Stimulated activated naive CD8-positive, alpha-beta T cell treated with anti-CD3 and anti-CD28 coated beads, Interleukin-15, Interleukin-2, amounts not matched to agents 100 ng/mL and 50 ng/mL, for 24 hours (primary cell): ENCODE results near the gene LSM5.
"Not testable (repeated sequence)": the region's sequence is repeated elsewhere in the genome, so short reads cannot be mapped to it uniquely, and the experiment has no call there.

Experiments
- H3K27ac Mint-ChIP-seq: one replicate; pipeline ENCODE4 v1.8.0; 2021; ENCODE audit warnings: mild to moderate bottlenecking, mixed read lengths
- H3K27me3 Mint-ChIP-seq: one replicate; pipeline ENCODE4 v1.8.0; 2021; ENCODE audit warnings: mixed read lengths
- H3K36me3 Mint-ChIP-seq: one replicate; pipeline ENCODE4 v1.8.0; 2021; ENCODE audit warnings: low read depth, mixed read lengths
- H3K4me1 Mint-ChIP-seq: one replicate; pipeline ENCODE4 v1.8.0; 2021; ENCODE audit warnings: low read depth, mixed read lengths
- H3K4me3 Mint-ChIP-seq: one replicate; pipeline ENCODE4 v1.8.0; 2021; ENCODE audit warnings: mild to moderate bottlenecking, mixed read lengths
- H3K9me3 Mint-ChIP-seq: one replicate; pipeline ENCODE4 v1.8.0; 2021; ENCODE audit warnings: mixed read lengths

The LSM5 gene

DNA sequence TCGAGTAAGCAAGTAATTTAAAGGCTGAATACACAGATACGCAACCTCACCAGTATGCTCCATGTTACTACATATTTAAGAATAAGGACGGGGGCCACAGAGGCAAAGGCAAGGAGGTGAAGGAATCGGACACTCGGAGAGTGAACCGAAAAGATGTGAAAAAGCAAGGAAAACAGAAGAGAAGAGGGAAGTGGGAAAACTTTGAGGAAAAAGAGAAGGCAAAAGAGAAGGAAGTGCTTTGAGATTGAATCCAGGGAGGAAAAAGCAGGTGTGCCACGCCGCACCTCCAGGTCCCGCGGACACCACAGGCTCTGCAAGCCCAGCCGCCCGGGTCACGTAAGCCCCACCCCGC is 4.7 kb upstream of the LSM5 start:
- H3K4me3 Mint-ChIP-seq, result peak overlapping the region; percentile 97
- peaks cover 24% of the 10 kb centered on the region for H3K36me3 Mint-ChIP-seq
- H3K9me3 Mint-ChIP-seq, result no peaks in the 10 kb centered on the region
- no peaks in the 10 kb centered on the region for H3K27me3 Mint-ChIP-seq
- peaks cover 54% of the 10 kb centered on the region for H3K4me1 Mint-ChIP-seq
- H3K27ac Mint-ChIP-seq, result peak overlapping the region; percentile 97

DNA sequence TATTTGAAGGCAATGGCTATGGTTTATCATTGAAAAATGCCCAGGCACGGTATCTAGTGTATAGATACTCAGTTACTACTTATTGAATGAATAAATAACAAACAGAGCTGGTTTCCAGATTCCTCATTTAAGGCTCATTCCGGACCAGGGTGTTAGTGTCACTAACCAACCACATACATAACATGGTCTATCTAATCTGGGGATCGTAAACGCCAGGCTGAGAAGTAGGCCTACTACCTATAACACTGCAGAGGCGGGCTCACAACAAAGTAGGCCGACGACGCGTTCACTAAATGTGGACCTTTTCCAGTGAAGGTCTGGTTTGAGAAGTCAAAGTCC is 423 bp downstream of the LSM5 start:
- no peaks in the 10 kb centered on the region for H3K9me3 Mint-ChIP-seq
- H3K4me3 Mint-ChIP-seq, result peak overlapping the region; percentile 88
- peaks cover 39% of the 10 kb centered on the region for H3K4me1 Mint-ChIP-seq
- peak overlapping the region; percentile 92 for H3K27ac Mint-ChIP-seq
- H3K36me3 Mint-ChIP-seq, result peaks cover 40% of the 10 kb centered on the region
- no peaks in the 10 kb centered on the region for H3K27me3 Mint-ChIP-seq

DNA sequence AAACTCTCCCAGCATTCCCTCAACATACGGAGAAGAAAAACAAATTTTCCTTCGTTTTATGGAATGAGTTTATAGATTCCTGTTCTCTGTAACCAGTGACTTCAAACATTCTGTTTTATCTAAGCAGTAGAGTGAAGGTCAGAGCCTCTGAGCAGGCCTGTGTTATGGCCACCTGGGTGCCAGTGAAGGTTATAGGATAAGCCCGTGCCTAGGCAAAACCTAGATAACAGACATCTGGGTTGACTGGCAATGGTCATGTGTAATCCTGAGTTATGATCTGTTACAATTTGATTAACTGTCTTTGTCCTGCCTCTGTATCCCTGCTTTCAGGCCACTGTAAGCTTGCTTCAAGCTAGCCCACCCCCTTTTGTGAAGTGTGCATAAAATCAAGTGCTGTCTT is 8.3 kb downstream of the LSM5 start:
- Mint-ChIP-seq H3K27me3 (no peaks in the 10 kb centered on the region), H3K4me3 (no peak overlapping the region)

DNA sequence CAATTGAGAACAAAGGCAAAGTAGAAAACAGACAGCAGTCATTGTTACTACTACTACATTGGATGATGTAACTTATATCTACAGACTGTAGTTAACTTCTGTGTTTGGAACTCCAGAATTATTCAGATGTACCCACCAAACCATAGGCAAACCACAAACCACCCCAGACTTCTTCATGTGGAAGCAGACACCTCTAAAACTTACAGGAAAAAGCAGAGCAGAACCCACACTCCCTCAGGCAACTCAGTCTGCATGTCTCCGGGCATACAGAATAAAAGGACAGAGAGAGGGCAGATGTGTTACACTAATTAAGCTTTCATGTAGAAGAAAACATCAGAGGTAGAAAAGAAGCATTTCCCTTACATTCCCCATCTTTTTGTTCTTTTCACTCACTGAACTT is 9.0 kb downstream of the LSM5 start:
- Mint-ChIP-seq H3K27me3 (no peaks in the 10 kb centered on the region), H3K9me3 (no peaks in the 10 kb centered on the region), H3K4me1 (peaks cover 7% of the 10 kb centered on the region), H3K27ac (no peak overlapping the region), H3K4me3 (no peak overlapping the region), H3K36me3 (peaks cover 10% of the 10 kb centered on the region)

More for the DNA sequence above, 8.3 kb downstream of the LSM5 start:
- Mint-ChIP-seq H3K9me3 (no peaks in the 10 kb centered on the region), H3K4me1 (peaks cover 7% of the 10 kb centered on the region), H3K36me3 (peaks cover 18% of the 10 kb centered on the region), H3K27ac (no peak overlapping the region)

DNA sequence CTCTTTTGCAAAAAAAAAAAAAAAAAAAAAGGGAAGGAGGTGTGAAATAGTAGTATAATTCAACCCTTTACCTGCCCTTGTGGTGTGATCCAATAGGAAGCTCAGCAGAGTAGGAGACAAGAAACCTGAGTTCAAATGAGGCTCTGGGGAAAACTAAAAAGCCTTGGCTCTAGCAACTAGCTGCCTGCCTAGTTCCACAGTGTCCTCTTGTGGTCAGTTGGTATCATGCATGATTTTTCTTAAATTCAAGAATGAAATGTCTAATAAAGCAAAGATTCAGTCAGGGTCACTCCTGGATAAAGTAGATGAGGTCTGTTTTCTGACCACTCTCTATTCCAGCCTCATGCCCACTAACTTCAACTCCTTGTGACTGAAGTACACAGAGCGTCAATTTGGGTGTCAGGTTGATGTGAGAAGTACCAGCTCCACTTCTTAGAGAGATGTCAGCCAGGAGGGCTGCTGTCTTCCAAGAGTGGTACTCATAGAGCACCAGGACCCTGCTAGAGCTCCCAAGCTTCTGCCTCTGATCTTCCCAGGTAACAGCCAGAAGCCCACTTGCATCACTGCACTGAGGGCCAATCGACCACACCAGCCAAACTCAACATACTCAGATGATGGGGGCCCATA is 10.5 kb downstream of the LSM5 start:
- no peaks in the 10 kb centered on the region for H3K9me3 Mint-ChIP-seq
- H3K36me3 Mint-ChIP-seq, result no peaks in the 10 kb centered on the region
- no peak overlapping the region for H3K4me3 Mint-ChIP-seq
- peaks cover 7% of the 10 kb centered on the region for H3K4me1 Mint-ChIP-seq
- no peak overlapping the region for H3K27ac Mint-ChIP-seq
- no peaks in the 10 kb centered on the region for H3K27me3 Mint-ChIP-seq

DNA sequence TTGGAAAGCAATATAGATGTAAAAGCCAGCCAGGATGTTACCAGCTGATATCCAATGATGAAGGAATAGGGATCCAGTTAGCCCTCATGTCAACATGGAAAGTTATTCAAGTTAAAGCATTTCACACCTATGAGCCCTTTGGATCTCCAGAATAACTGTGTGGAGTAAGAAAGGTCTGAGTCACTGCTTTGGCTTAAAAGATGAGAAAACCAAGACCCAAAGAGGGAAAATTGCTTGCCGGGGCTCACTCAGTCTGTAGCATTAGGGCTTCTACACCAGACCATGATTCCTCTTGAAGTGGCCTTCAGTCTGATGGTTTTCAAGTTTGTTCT is 12.6 kb downstream of the LSM5 start:
- H3K9me3 Mint-ChIP-seq, result no peaks in the 10 kb centered on the region
- H3K4me3 Mint-ChIP-seq, result no peak overlapping the region
- no peaks in the 10 kb centered on the region for H3K36me3 Mint-ChIP-seq
- no peaks in the 10 kb centered on the region for H3K27me3 Mint-ChIP-seq
- peaks cover 7% of the 10 kb centered on the region for H3K4me1 Mint-ChIP-seq
- H3K27ac Mint-ChIP-seq, result no peak overlapping the region

DNA sequence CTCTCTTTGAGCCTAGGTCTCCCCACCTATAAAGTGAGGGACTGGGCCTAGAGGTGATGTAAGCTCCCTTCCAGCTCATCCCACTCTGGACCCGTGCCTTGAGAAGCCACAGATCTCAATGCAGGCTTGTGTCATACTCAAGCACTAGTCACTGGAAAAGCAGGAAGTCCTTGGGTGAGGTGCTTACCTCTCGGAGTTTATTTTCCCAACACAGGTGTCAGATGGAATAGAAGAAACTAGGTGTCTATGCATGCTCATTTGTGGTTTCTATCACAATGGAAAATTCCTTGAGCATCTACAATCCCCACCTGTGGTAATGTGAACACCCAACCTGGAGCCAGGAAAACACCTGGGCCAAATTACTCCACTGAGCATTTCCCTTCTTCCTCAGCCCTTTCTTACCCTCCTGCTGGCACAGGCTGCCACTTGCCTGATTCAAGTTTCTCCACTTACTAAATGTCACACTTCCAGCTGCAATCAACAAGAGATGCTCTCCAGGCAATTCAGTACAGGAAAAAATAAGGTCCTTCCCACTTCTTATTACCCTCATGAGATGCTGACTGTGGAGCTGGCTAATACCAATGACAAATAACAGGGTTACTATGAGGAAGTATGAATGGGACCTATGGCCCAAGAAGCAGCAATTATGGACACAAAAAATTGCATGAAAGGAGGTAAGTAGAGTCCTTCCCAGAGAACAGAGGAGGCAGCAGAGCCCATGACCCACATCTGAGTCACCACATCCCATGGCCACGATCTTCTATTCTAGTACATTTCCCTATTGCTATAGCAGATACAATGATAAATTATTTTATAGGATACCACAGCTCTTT is 13.1 kb downstream of the LSM5 start:
- peaks cover 7% of the 10 kb centered on the region for H3K4me1 Mint-ChIP-seq
- H3K4me3 Mint-ChIP-seq, result no peak overlapping the region
- no peaks in the 10 kb centered on the region for H3K27me3 Mint-ChIP-seq
- H3K36me3 Mint-ChIP-seq, result no peaks in the 10 kb centered on the region
- no peaks in the 10 kb centered on the region for H3K9me3 Mint-ChIP-seq
- H3K27ac Mint-ChIP-seq, result no peak overlapping the region

DNA sequence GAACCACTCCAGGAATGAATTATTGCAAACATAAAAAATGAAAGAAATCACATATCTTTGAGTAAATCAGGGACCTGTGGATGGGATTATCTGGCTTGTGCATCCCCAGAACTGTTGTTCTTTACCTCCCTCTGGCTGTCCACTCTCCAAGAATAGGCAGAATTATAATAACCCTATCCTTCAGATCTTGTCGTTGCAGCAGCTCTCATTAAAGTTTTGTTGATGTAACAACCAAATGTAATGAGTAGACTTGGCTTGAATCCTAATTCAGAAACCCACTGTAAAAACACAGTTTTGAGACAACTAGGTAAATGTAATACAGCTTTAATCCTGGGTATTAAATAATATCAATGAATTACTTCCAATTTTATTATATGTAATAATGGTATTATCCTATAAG is 16.2 kb downstream of the LSM5 start:
- Mint-ChIP-seq H3K9me3 (no peaks in the 10 kb centered on the region), H3K27ac (no peak overlapping the region), H3K36me3 (no peaks in the 10 kb centered on the region), H3K4me3 (no peak overlapping the region), H3K27me3 (no peaks in the 10 kb centered on the region), H3K4me1 (no peaks in the 10 kb centered on the region)

DNA sequence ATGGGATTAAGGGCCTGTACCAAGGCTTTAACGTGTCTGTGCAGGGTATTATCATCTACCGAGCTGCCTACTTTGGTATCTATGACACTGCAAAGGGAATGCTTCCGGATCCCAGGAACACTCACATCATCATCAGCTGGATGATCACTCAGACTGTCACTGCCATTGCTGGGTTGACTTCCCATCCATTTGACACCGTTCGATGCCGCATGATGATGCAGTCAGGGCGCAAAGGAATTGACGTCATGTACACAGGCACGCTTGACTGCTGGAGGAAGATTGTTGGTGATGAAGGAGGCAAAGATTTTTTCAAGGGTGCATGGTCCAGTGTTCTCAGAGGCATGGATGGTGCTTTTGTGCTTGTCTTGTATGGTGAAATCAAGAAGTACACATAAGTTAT is 18.2 kb downstream of the LSM5 start:
- H3K4me1 Mint-ChIP-seq, result no peaks in the 10 kb centered on the region
- H3K27ac Mint-ChIP-seq, result no peak overlapping the region
- no peaks in the 10 kb centered on the region for H3K36me3 Mint-ChIP-seq
- no peaks in the 10 kb centered on the region for H3K9me3 Mint-ChIP-seq
- no peaks in the 10 kb centered on the region for H3K27me3 Mint-ChIP-seq
- H3K4me3 Mint-ChIP-seq, result no peak overlapping the region

DNA sequence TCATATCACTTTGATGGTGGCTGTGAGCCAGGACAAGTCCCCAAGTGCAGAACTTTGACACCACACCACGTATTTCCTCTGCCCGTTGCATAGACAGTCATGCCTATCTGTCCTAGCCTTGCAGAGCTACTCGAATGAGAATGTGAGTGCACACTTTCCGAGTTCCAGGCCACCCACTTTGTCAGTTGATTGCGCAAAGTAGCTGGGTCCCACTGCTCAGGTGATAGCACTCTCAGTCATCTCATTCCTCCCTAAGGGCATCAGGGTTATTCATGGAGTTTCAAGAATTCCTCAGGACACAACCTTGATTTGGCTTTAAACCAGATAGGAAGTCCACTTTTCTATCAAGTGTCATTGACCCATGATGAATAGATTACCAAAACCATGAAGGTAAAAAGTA is 19.3 kb downstream of the LSM5 start:
- Mint-ChIP-seq H3K4me3 (no peak overlapping the region), H3K36me3 (no peaks in the 10 kb centered on the region), H3K4me1 (no peaks in the 10 kb centered on the region), H3K9me3 (no peaks in the 10 kb centered on the region), H3K27me3 (no peaks in the 10 kb centered on the region), H3K27ac (no peak overlapping the region)

DNA sequence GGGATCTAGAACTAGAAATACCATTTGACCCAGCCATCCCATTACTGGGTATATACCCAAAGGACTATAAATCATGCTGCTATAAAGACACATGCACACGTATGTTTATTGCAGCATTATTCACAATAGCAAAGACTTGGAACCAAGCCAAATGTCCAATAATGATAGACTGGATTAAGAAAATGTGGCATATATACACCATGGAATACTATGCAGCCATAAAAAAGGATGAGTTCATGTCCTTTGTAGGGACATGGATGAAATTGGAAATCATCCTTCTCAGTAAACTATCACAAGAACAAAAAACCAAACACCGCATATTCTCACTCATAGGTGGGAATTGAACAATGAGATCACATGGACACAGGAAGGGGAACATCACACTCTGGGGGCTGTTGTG is 20.2 kb downstream of the LSM5 start:
- not testable (repeated sequence) for H3K4me3 Mint-ChIP-seq, H3K36me3 Mint-ChIP-seq

DNA sequence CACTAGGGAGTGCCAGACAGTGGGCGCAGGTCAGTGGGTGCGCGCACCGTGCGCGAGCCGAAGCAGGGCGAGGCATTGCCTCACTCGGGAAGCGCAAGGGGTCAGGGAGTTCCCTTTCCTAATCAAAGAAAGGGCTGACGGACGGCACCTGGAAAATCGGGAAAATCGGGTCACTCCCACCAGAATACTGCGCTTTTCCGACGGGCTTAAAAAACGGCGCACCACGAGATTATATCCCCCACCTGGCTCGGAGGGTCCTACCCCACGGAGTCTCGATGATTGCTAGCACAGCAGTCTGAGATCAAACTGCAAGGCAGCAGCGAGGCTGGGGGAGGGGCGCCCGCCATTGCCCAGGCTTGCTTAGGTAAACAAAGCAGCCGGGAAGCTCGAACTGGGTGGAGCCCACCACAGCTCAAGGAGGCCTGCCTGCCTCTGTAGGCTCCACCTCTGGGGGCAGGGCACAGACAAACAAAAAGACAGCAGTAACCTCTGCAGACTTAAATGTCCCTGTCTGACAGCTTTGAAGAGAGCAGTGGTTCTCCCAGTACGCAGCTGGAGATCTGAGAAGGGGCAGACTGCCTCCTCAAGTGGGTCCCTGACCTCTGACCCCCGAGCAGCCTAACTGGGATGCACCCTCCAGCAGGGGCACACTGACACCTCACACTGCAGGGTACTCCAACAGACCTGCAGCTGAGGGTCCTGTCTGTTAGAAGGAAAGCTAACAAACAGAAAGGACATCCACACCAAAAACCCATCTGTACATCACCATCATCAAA is 25.4 kb downstream of the LSM5 start:
- not testable (repeated sequence) for H3K27ac Mint-ChIP-seq, H3K36me3 Mint-ChIP-seq, H3K4me1 Mint-ChIP-seq, H3K4me3 Mint-ChIP-seq, H3K9me3 Mint-ChIP-seq, H3K27me3 Mint-ChIP-seq

More for the DNA sequence above, 20.2 kb downstream of the LSM5 start:
- H3K9me3 Mint-ChIP-seq, H3K27me3 Mint-ChIP-seq, H3K27ac Mint-ChIP-seq, H3K4me1 Mint-ChIP-seq: not testable (repeated sequence)

DNA sequence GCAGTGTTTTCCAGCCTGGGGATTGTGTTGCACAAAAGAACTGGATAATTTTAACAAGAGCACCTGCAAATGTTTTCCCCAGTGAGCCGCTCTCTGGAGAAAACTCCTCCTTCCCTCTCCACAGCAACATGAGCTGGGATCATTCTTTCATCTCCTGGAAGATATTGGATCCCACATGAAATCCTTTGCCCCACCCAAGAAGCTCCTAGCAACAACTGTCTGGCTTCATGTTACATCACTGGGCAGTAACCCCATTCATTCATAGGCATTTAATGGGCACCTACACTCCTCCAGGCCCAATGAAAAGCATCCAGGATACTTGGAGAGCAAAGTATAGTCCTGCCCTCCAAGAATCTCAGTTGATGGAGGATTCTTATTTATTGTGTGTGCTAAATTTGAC is 27.2 kb downstream of the LSM5 start:
- Mint-ChIP-seq H3K4me1 (no peaks in the 10 kb centered on the region), H3K9me3 (no peaks in the 10 kb centered on the region), H3K36me3 (no peaks in the 10 kb centered on the region), H3K27ac (no peak overlapping the region), H3K4me3 (no peak overlapping the region), H3K27me3 (no peaks in the 10 kb centered on the region)

DNA sequence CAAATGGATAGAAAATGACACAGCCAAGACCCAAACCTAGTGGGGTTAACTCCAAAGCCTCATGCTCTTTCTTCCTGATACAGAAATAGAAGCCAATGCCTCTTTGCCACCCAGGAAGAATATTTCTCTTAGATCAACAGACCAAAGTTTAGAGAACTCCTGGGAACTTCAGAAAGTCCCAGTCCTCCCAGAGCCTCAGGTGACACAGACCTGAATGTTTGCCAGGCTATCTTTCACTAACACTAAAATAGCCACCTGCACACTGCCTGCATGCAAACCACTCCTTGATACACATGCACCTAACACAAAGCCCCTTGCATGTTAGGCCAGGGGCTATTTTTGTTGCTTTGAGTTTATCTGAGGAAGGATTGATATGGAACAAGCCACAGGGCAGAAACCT is 27.7 kb downstream of the LSM5 start:
- H3K4me3 Mint-ChIP-seq, result no peak overlapping the region

DNA sequence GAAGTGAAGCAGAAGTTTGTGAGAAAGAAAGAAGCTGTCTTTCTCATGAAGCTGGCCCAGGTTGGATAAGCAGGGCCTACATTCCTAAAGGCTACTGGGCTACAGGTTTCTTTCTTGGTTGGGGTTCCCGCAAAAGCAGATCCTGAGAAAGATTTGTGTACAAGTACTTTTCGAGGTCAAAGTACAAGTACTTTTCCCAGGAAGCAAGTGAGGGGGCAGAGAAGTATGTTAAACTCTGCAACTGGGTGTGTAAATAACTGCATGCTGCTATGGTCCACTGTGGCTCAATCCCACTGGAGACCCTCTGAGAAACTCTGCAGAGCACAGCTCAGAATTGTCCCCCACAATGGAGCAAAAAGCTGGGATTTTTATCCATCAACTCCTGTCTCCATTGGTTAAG is 28.7 kb downstream of the LSM5 start:
- H3K4me1 Mint-ChIP-seq, result no peaks in the 10 kb centered on the region
- H3K27me3 Mint-ChIP-seq, result peaks cover 4% of the 10 kb centered on the region
- H3K9me3 Mint-ChIP-seq, result no peaks in the 10 kb centered on the region
- H3K4me3 Mint-ChIP-seq, result no peak overlapping the region
- no peaks in the 10 kb centered on the region for H3K36me3 Mint-ChIP-seq
- no peak overlapping the region for H3K27ac Mint-ChIP-seq

More for the DNA sequence above, 27.7 kb downstream of the LSM5 start:
- Mint-ChIP-seq H3K4me1 (no peaks in the 10 kb centered on the region), H3K27me3 (peaks cover 3% of the 10 kb centered on the region), H3K27ac (no peak overlapping the region), H3K36me3 (no peaks in the 10 kb centered on the region), H3K9me3 (no peaks in the 10 kb centered on the region)
